SHP77 treated with DMSO at 0.1 percent for 48 hours (cell line): ENCODE measurements around the gene HMG20B.

Source experiments
- DNase-seq: peaks from one replicate; lab custom pipeline; 2025; lab: John Stamatoyannopoulos, UW

The HMG20B gene

DNA sequence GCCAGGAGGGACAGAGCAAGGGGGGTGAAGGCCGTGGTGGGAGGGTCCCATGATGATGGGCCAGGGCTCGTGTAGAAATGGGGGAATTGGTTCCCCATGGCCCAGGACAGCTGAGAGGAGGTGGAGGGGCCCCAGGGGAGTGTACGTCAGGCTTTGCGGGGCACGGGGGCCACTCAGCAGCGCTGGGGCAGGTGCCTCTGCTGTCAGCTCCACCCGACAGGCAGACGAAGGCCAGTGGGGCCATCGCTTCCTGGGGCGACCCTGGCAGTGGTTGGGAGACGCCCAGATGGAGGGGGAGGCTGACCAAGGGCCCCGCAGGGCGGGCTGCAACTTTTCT, 35.7 kb upstream of the HMG20B start:
- no peak for DNase-seq

GRCh38 chr19:3537438-3538240, 35.1 kb upstream of the HMG20B start:
- no peak for DNase-seq

- DNase-seq, result no peak
These were observed 34.4 kb upstream of the HMG20B start for GRCh38 chr19:3538258-3538929.

- DNase-seq, result no peak
These were observed 33.6 kb upstream of the HMG20B start, which contains the start of gene TEKTIP1 for GRCh38 chr19:3538965-3539755. TSS of gene TEKTIP1 (plus strand) at chr19:3539174. CDS start at chr19:3539178, 4 bp downstream.

DNA sequence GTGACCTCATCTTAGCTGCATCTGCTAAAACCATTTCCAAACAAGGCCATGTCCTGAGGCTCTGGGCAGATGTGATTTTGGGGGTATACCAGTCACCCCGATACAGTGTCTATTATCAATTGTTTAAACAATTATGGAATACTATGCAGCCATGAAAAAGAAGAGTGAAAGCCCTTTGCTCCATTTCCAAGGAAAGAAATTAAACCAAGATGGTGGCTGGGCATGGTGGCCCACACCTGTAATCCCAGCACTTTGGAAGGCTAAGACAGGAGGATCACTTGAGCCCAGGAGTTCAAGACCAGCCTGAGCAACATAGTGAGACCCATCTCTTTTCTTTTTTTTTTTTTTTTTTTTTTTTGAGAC, 33.0 kb upstream of the HMG20B start:
- no peak for DNase-seq

DNA sequence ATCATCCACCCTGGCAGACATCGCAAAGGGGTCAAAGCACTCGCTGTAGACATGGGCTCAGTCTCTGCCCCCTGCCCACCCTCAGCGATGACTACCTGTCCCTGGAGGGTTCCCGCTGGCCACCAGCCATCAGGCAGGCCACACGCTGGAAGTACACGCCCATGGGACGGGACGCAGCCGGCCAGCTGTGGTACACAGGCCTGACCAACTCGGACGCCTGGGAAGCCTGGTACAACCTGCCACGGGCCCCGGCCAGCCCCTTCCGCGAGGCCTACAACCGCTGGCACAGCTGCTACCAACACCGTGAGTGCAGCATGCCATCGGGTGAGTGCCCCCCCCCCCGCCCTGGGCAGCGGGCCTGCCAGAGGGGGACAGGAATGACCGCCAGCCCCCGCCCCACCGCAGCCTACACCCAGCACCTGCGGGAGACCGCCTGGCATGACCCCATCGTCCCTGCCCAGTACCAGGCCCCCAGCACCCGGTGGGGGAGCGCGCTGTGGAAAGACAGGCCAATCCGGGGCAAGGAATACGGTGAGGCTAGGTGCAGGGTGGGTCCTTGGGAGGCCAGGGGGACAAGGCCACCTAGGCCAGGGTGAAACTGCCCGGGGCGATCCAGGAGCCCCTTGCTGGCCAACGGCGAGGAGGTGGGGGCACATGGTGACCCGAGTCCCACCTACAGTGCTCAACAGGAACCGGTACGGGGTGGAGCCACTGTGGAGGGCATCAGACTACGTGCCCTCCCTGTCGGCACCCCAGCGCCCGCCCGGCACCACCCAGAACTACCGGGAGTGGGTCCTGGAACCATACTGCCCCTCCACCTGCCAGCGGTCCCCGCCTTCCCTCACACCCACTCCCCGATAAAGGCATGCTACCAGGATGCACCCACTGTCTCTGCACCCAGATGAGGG, 29.3 kb upstream of the HMG20B start:
- DNase-seq, result no peak

GRCh38 chr19:3544058-3544376, 28.7 kb upstream of the HMG20B start:
- DNase-seq, result no peak

- DNase-seq, result no peak
These were observed 27.7 kb upstream of the HMG20B start for GRCh38 chr19:3544742-3545668.

- DNase-seq, result no peak
These were observed 27.1 kb upstream of the HMG20B start for GRCh38 chr19:3545669-3546034.

DNA sequence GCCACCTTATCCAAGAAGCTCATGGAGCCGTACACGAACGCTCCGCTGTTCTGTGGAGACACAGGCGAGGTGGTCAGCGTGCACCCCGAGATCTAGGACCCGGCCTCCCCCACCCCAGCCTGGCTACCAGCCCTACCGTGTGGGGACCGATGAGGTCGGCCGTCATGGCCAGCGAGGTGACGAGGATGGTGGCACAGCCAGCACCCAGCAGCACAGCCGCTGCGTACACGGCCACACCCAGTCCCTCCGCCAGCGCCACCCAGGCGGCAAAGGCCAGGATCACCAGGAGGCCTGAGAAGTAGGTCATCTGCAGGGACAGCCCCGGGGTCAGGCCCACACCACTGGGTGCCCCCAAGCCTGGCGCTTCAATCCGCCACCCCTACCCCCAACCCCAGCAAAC, 26.6 kb upstream of the HMG20B start:
- no peak for DNase-seq

DNA sequence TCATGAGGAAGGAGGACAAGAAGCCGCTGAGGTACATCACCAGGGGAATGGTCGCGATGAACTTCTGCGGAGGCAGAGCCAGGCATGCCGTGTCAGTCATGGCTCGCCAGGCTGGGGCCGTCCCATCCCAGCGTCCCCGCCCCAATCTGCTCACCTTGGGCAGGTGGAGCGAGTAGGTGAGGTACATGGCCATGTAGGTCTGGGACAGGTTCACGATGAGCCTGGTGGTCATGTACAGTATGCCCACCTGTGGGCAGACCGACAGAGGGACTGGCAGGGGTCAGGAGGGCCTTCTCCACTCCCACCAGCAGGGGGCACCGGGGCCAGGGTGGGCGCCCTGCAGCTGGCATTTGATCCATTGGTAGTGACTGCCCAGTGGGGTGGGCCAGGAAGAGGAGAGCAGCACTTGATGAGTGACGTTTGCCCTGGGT, 25.4 kb upstream of the HMG20B start:
- DNase-seq, result no peak

- no peak for DNase-seq
These were observed 24.9 kb upstream of the HMG20B start for GRCh38 chr19:3547767-3548282.

- DNase-seq, result no peak
These were observed 24.1 kb upstream of the HMG20B start for GRCh38 chr19:3548606-3549005.

GRCh38 chr19:3549816-3550215, 22.9 kb upstream of the HMG20B start:
- no peak for DNase-seq

DNA sequence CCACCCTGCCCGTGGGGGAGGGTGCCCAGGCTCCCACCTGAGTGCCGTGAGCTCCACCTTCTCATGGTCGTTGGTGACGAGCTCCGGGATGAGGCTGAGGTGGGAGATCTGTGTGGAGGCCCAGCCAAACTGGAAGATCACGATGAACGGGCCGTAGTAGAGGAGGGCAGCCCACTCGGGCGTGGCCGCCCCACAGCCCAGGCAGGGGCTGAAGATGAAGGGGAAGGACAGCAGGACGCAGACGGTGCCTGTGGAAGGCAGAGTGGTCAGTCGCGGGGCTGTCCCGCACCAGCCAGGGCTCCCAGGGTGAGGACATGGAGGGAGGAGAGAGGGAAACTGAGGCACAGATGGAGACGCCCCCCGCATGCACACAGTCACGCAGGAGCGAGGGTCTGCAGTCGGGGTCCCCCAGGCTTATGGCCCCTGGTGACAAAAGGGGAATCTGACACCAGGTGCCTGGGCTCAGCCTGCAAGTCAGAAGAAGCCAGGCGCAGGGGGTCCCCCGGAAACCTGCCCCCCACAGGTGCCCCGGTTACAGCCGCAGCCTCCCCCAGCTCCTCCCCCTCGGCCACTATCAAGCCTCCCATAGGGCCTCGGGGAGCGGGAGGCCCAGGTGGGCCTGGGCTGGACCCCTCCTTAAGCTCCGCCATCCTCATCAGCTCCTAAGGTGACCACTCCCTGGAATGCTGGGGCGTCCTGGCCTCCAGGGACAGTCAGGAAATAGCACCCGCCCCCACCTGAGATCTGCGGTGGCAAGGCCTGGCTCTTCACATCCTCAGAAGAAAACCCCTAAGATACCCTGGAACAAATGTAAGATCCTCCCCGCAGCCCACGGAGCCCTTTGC, 21.6 kb upstream of the HMG20B start:
- DNase-seq, result no peak

- DNase-seq, result no peak
These were observed 21.0 kb upstream of the HMG20B start for GRCh38 chr19:3551792-3552095.

DNA sequence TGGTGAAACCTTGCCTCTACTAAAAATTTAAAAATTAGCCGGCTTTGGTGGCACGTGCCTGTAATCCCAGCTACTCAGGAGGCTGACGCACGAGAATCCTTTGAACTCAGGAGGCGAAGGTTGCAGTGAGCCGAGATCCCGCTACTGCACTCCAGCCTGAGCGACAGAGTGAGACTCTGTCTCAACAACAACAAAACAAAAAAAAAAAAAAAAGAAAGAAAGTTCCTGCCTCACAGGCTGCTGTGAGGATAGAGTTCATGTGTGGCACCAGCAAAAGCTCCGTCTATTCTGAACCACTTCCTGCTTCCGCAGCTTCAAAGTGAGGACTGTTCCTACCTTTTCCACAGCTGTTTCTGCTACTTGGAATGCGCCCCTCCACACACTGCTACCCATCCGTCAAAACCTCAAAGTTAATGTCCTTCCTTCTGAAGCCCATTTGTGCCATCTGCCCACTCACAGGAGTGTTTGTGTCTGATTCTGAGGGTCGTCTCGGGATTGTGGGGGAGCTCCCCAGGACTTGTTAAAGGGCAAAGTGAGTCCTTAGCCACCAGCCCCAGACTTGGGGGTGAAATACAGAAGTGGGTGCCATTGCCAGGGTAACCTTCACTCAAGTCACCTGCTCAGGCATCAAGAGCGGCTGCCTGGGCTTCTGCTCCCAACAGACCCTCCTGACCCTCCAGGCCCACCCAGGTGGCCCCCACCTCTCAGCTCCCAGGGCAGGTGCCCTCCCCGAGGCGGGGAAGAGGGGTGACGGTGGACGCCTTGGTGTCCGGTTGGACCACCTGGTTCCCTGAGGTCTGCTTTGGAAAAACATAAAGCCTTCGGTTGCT, 18.3 kb upstream of the HMG20B start:
- no peak for DNase-seq

DNA sequence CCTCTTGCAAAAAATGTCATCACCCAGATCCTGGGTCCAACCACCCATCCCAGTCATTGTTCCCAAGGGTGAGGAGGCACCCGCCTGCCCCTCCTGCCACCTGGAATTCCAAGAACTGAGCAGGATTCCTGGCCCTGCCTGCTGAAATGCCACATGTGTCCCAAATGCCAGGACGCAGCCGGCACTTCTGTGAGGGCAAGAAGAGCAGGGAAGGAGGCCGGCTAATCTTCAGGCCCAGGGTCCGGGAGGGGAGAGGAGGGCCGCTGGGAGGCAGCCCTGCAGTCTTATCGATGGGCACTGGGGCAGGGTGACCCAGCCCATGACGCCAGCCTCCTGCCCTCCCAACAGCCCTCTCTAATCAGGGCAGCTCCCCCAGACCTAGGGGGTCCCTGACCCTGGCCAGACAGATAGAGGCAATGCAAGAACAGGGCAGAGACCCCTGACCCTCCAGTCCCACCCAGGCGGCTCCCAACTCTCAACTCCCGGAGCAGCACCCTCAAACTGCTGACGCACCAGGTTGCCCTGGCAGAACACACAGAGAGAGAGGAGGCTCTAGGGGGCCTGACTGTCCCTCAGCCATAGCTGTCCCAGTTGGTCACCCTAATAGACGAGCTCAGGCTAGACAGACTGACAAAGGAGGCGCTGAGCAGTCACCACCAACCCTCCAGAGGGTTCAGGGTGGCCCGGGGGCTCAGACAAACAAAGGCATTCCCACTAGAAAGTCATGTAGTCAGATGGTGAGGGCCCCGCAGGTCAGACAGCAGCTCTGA, 16.9 kb upstream of the HMG20B start:
- DNase-seq, result no peak
